ENCODE results near the gene SV2C. TPM values are rescaled to one million over a fixed set of nuclear protein-coding genes. Genes with fewer than 3 reads are reported as not detected.

The SV2C gene
- total RNA-seq, 1 experiment from 2014 or later = not detected

DNA sequence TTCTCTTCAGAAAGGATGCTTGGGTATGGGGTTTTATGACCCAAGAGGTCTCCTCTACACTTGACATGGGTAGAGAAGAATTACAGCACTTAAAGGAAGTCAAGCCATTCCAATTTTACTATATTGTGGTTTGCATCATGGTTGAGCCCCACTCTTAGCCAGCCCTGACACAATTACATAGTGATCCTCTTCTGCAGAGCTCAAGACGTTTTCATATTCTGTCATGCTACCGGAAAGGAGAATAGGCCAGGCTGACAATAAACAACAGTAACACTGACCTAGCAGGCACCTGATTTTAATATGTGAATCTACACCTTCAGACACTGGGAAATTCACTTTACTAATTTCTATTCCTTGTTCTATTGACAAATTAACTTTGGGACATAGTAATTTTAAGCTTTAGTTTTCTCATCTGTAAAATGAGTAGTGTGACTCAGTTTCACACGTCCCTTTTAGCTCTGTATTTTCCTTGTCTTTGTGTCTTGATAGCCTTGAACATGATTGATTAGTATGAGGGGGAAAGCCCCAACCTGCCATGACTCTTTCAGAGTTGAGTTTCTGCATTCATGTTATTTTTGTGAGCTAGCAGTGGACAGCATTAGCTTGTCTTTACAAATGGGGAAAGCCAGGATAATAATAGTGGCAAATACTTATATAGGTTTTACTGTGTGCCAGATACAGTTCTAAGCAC lies 83.8 kb downstream of the SV2C start:
- CTCF ChIA-PET = interaction anchor here (1.2 to 2.5 kb wide), 3 partner anchors 8 to 432 kb away, joined by 3 to 27 read pairs (median 3); no protein-coding TSS in a partner anchor

More for the DNA sequence above, 83.8 kb downstream of the SV2C start:
- no peaks in the 10 kb centered on the region for H3K9me3 ChIP-seq (ENCODE audit: control insufficient read depth in 1 of 2, insufficient read depth in 1 of 2, low read depth in 1 of 2, low read length in 2 of 2)
- ChIA-PET RAD21 (ENCODE audit: low non-redundant PET in 1 of 2, low total read pairs in 2 of 2, uncharacterized antibody in 2 of 2, unreplicated experiment in 2 of 2) (no interaction called here), POLR2A (no interaction called here)
- no peak overlapping the region for H3K27ac ChIP-seq (ENCODE audit: low read depth, low read length)
- H3K4me2 ChIP-seq (ENCODE audit: low read length) = no peak overlapping the region
- H3K9me2 ChIP-seq (ENCODE audit: insufficient read depth) = no peaks in the 10 kb centered on the region
- H4K20me1 ChIP-seq (ENCODE audit: insufficient read depth) = no peaks in the 10 kb centered on the region
- no peak overlapping the region for H3K9ac ChIP-seq (ENCODE audit: low read length)
- intact Hi-C loops (cut with micrococcal nuclease) = no loop called here
- no TSS peak for BruUV-seq (replicated peaks)
- no peak for ATAC-seq
- H3K36me3 ChIP-seq (ENCODE audit: control insufficient read depth in 1 of 2, insufficient read depth in 2 of 2, low read length in 2 of 2) = no peaks in the 10 kb centered on the region
- H3K27me3 ChIP-seq (ENCODE audit: insufficient read depth, low read length) = peaks cover 30% of the 10 kb centered on the region; the same call in 1 of the 2 replicates
- no peaks in the 10 kb centered on the region for H3K4me1 ChIP-seq (ENCODE audit: control insufficient read depth in 1 of 2, insufficient read depth in 2 of 2, low read length in 2 of 2)
- H2AFZ ChIP-seq (ENCODE audit: low read depth, low read length, poor library complexity, severe bottlenecking) = no peak overlapping the region
- no peak for TF ChIP-seq JUND (IDR thresholded peaks at IDR 0.05)
- TF ChIP-seq, protein P1, sequence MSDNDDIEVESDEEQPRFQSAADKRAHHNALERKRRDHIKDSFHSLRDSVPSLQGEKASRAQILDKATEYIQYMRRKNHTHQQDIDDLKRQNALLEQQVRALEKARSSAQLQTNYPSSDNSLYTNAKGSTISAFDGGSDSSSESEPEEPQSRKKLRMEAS (IDR thresholded peaks at IDR 0.05) = no peak
- TF ChIP-seq, protein P2, sequence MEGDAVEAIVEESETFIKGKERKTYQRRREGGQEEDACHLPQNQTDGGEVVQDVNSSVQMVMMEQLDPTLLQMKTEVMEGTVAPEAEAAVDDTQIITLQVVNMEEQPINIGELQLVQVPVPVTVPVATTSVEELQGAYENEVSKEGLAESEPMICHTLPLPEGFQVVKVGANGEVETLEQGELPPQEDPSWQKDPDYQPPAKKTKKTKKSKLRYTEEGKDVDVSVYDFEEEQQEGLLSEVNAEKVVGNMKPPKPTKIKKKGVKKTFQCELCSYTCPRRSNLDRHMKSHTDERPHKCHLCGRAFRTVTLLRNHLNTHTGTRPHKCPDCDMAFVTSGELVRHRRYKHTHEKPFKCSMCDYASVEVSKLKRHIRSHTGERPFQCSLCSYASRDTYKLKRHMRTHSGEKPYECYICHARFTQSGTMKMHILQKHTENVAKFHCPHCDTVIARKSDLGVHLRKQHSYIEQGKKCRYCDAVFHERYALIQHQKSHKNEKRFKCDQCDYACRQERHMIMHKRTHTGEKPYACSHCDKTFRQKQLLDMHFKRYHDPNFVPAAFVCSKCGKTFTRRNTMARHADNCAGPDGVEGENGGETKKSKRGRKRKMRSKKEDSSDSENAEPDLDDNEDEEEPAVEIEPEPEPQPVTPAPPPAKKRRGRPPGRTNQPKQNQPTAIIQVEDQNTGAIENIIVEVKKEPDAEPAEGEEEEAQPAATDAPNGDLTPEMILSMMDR (IDR thresholded peaks at IDR 0.05 in 2 of 3, conservative IDR thresholded peaks at IDR 0.05 in 1 of 3; ENCODE audit: borderline replicate concordance in 1 of 3, insufficient read depth in 1 of 3, low read depth in 2 of 3, low read length in 2 of 3) = no peak
- TF ChIP-seq, protein P3, sequence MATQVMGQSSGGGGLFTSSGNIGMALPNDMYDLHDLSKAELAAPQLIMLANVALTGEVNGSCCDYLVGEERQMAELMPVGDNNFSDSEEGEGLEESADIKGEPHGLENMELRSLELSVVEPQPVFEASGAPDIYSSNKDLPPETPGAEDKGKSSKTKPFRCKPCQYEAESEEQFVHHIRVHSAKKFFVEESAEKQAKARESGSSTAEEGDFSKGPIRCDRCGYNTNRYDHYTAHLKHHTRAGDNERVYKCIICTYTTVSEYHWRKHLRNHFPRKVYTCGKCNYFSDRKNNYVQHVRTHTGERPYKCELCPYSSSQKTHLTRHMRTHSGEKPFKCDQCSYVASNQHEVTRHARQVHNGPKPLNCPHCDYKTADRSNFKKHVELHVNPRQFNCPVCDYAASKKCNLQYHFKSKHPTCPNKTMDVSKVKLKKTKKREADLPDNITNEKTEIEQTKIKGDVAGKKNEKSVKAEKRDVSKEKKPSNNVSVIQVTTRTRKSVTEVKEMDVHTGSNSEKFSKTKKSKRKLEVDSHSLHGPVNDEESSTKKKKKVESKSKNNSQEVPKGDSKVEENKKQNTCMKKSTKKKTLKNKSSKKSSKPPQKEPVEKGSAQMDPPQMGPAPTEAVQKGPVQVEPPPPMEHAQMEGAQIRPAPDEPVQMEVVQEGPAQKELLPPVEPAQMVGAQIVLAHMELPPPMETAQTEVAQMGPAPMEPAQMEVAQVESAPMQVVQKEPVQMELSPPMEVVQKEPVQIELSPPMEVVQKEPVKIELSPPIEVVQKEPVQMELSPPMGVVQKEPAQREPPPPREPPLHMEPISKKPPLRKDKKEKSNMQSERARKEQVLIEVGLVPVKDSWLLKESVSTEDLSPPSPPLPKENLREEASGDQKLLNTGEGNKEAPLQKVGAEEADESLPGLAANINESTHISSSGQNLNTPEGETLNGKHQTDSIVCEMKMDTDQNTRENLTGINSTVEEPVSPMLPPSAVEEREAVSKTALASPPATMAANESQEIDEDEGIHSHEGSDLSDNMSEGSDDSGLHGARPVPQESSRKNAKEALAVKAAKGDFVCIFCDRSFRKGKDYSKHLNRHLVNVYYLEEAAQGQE (IDR thresholded peaks at IDR 0.05; ENCODE audit: low read depth) = no peak
- TF ChIP-seq EZH2 (IDR thresholded peaks at IDR 0.05) = no peak
- TF ChIP-seq YY1 (IDR thresholded peaks at IDR 0.05; ENCODE audit: extremely low read depth, insufficient replicate concordance, low read depth, low read length) = no peak
- no peak for TF ChIP-seq SIN3A (IDR thresholded peaks at IDR 0.05; ENCODE audit: low read depth)
- TF ChIP-seq TCF7L2 (IDR thresholded peaks at IDR 0.05; ENCODE audit: borderline replicate concordance, extremely low read depth, insufficient read depth, insufficient read length) = no peak
- TF ChIP-seq ZNF274 (IDR thresholded peaks at IDR 0.05; ENCODE audit: low read depth, low read length) = no peak
- TF ChIP-seq, protein P4, sequence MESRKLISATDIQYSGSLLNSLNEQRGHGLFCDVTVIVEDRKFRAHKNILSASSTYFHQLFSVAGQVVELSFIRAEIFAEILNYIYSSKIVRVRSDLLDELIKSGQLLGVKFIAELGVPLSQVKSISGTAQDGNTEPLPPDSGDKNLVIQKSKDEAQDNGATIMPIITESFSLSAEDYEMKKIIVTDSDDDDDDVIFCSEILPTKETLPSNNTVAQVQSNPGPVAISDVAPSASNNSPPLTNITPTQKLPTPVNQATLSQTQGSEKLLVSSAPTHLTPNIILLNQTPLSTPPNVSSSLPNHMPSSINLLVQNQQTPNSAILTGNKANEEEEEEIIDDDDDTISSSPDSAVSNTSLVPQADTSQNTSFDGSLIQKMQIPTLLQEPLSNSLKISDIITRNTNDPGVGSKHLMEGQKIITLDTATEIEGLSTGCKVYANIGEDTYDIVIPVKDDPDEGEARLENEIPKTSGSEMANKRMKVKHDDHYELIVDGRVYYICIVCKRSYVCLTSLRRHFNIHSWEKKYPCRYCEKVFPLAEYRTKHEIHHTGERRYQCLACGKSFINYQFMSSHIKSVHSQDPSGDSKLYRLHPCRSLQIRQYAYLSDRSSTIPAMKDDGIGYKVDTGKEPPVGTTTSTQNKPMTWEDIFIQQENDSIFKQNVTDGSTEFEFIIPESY (IDR thresholded peaks at IDR 0.05; ENCODE audit: extremely low read depth, insufficient replicate concordance, low read length) = no peak
- TF ChIP-seq ZFX (IDR thresholded peaks at IDR 0.05) = no peak
- H3K79me2 ChIP-seq (ENCODE audit: insufficient read depth, low read length) = no peaks in the 10 kb centered on the region
- no peak for DNase-seq (ENCODE audit: low read depth, low spot score)
- no peak overlapping the region for H3K4me3 ChIP-seq (replicated peaks in 1 of 2; ENCODE audit: low read depth in 1 of 2, low read length in 2 of 2)

Data from HCT116 (cell line).